ENCODE data around the gene LRRN4CL. TPM values are rescaled to one million over a fixed set of nuclear protein-coding genes. Genes with fewer than 3 reads are reported as not detected.
"Not testable (repeated sequence)": the region's sequence is repeated elsewhere in the genome, so short reads cannot be mapped to it uniquely, and the experiment has no call there.

LRRN4CL gene
- 0.40 TPM in 1 of 2 replicates, not detected in the other for total RNA-seq (ENCODE audit: low replicate concordance)

DNA sequence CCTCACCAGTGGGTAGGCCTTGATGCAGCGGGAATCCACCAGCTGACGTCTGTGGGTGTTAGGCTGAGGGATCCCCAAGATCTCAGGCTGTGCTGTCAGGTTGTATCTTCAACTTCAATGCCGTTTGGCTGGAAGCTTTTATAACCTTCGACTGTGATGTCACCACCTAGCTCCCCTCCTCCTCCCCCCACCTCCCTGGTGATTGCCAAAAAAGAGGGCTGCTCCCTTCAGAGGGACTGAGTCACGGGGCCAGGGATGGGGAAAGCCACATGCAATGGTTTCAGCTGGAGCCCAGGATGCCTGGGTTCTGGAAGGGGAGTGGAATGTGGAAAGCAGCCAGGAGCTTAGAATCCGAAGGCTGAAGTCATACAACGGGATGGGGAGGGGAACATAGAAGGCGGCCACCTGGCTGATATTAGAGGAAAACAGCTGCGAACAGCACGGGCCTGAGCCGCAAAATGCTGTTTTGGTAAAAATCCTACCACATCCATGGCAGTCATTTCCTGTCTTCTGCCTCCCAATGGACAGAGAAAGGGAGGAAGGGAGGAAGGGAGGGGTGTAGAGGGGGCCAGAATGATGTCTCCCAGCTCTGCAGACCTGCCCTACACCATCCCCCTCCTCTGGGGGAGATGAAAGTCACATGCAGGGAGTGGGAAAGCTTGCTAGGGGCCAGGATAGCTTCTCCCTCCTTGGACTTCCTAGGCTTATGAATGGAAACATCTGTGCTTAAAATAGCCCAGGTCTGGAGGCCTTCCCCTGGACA lies at the start of gene LRRN4CL:
LRRN4CL (minus strand) TSS at position 110 of the 763 bp plus-strand sequence. CDS start 1,022 bp downstream, outside the sequence.
- H3K9me3 Mint-ChIP-seq: no peaks in the 10 kb centered on the region
- H3K27ac ChIP-seq: peak within 1 kb of the TSS; percentile 13
- no peaks in the 10 kb centered on the region for H3K9me3 ChIP-seq (ENCODE audit: low read depth)
- no peak for DNase-seq (ENCODE audit: low spot score)
- no peak within 1 kb of the TSS for H3K4me2 ChIP-seq
- H3K4me3 Mint-ChIP-seq: peak within 1 kb of the TSS; percentile 53
- H3K36me3 ChIP-seq: no peaks in the 10 kb centered on the region
- no peaks in the 10 kb centered on the region for H4K20me1 ChIP-seq (ENCODE audit: low read depth)
- H3K4me1 Mint-ChIP-seq: peaks cover 6% of the 10 kb centered on the region
- TF ChIP-seq EZH2 (IDR thresholded peaks at IDR 0.05): no peak
- TF ChIP-seq EZH2phosphoT487 (IDR thresholded peaks at IDR 0.05): no peak
- TF ChIP-seq, protein P1, sequence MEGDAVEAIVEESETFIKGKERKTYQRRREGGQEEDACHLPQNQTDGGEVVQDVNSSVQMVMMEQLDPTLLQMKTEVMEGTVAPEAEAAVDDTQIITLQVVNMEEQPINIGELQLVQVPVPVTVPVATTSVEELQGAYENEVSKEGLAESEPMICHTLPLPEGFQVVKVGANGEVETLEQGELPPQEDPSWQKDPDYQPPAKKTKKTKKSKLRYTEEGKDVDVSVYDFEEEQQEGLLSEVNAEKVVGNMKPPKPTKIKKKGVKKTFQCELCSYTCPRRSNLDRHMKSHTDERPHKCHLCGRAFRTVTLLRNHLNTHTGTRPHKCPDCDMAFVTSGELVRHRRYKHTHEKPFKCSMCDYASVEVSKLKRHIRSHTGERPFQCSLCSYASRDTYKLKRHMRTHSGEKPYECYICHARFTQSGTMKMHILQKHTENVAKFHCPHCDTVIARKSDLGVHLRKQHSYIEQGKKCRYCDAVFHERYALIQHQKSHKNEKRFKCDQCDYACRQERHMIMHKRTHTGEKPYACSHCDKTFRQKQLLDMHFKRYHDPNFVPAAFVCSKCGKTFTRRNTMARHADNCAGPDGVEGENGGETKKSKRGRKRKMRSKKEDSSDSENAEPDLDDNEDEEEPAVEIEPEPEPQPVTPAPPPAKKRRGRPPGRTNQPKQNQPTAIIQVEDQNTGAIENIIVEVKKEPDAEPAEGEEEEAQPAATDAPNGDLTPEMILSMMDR (IDR thresholded peaks at IDR 0.05): no peak
- no peaks in the 10 kb centered on the region for H3K79me2 ChIP-seq (ENCODE audit: low read depth)
- H3K36me3 Mint-ChIP-seq: peaks cover 8% of the 10 kb centered on the region
- no peaks in the 10 kb centered on the region for H3K27me3 ChIP-seq
- no peak within 1 kb of the TSS for H3K4me3 ChIP-seq
- no peak within 1 kb of the TSS for H3K9ac ChIP-seq
- H3K27me3 Mint-ChIP-seq (ENCODE audit: insufficient read depth, low read depth): peaks cover 2% of the 10 kb centered on the region
- H3F3A ChIP-seq (ENCODE audit: low read depth): peaks cover 7% of the 10 kb centered on the region
- H2AFZ ChIP-seq (replicated peaks): no peak within 1 kb of the TSS
- no peak within 1 kb of the TSS for H3K27ac Mint-ChIP-seq
- no peaks in the 10 kb centered on the region for H3K4me1 ChIP-seq

DNA sequence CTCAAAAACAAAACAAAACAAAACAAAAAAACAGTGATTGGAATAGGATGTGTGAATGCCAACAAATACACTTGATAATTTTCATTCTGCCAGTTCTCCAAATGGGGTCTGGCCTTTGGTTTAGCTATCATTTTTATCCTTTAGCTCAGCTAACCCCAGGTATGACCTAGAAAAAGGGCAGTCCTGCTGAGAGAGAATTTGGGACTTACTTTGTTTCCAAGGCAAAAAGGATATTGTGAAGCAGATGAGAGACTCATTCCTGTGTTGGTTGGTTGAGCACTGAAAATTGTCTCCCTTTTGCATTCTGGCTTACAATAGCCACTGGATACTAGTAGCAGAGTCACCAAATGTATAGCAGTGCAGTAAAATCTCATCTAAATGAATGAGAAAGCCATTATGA lies 47.9 kb upstream of the LRRN4CL start:
- H3K4me1 ChIP-seq: no peaks in the 10 kb centered on the region
- Mint-ChIP-seq H3K27ac (no peak overlapping the region), H3K36me3 (peaks cover 19% of the 10 kb centered on the region), H3K9me3 (no peaks in the 10 kb centered on the region), H3K27me3 (ENCODE audit: insufficient read depth, low read depth) (peaks cover 2% of the 10 kb centered on the region), H3K4me1 (no peaks in the 10 kb centered on the region), H3K4me3 (no peak overlapping the region)
- no peak overlapping the region for H3K4me2 ChIP-seq
- peaks cover 11% of the 10 kb centered on the region for H3K79me2 ChIP-seq (ENCODE audit: low read depth)
- H3F3A ChIP-seq (ENCODE audit: low read depth): peaks cover 14% of the 10 kb centered on the region
- no peak overlapping the region for H3K4me3 ChIP-seq
- H4K20me1 ChIP-seq (ENCODE audit: low read depth): no peaks in the 10 kb centered on the region
- H3K9ac ChIP-seq: no peak overlapping the region
- peaks cover 13% of the 10 kb centered on the region for H3K36me3 ChIP-seq
- TF ChIP-seq EZH2 (IDR thresholded peaks at IDR 0.05): no peak
- TF ChIP-seq, protein P1 (IDR thresholded peaks at IDR 0.05): no peak
- TF ChIP-seq EZH2phosphoT487 (IDR thresholded peaks at IDR 0.05): no peak
- no peaks in the 10 kb centered on the region for H3K9me3 ChIP-seq (ENCODE audit: low read depth)
- no peak for DNase-seq (ENCODE audit: low spot score)
- H3K27me3 ChIP-seq: no peaks in the 10 kb centered on the region
- H3K27ac ChIP-seq: no peak overlapping the region
- no peak overlapping the region for H2AFZ ChIP-seq (replicated peaks)

DNA sequence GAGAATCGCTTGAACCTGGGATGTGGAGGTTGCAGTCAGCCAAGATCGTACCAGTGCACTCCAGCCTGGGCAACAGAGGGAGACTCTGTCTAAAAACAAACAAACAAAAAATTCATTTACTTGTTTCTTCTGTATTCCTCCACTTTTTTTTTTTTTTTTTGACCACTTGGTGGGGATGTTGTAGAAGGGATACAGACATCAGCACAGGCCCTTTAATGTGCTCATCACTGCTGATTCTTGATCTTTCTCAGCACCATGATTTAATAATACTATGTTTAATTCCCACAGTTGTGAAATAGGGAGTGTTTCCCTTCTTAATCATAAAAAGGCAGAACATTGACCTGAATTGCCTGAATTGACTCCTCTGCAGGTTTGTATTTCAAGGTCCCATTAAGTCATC lies 43.5 kb upstream of the LRRN4CL start:
- no peaks in the 10 kb centered on the region for H3K9me3 Mint-ChIP-seq
- Histone ChIP-seq H3K4me3 (no peak overlapping the region), H3K79me2 (ENCODE audit: low read depth) (peaks cover 49% of the 10 kb centered on the region), H3K9me3 (ENCODE audit: low read depth) (no peaks in the 10 kb centered on the region), H2AFZ (replicated peaks) (no peak overlapping the region), H3F3A (ENCODE audit: low read depth) (peaks cover 12% of the 10 kb centered on the region), H3K27me3 (no peaks in the 10 kb centered on the region), H3K9ac (no peak overlapping the region), H4K20me1 (ENCODE audit: low read depth) (peaks cover 5% of the 10 kb centered on the region), H3K4me1 (peaks cover 7% of the 10 kb centered on the region), H3K4me2 (no peak overlapping the region), H3K27ac (no peak overlapping the region), H3K36me3 (peaks cover 7% of the 10 kb centered on the region)
- no peak for TF ChIP-seq EZH2 (IDR thresholded peaks at IDR 0.05)
- TF ChIP-seq EZH2phosphoT487 (IDR thresholded peaks at IDR 0.05): no peak
- TF ChIP-seq, protein P1 (IDR thresholded peaks at IDR 0.05): peak; percentile 27
- no peak overlapping the region for H3K27ac Mint-ChIP-seq
- no peak overlapping the region for H3K4me3 Mint-ChIP-seq
- H3K36me3 Mint-ChIP-seq: peaks cover 10% of the 10 kb centered on the region
- peaks cover 5% of the 10 kb centered on the region for H3K27me3 Mint-ChIP-seq (ENCODE audit: insufficient read depth, low read depth)
- peaks cover 16% of the 10 kb centered on the region for H3K4me1 Mint-ChIP-seq
- no peak for DNase-seq (ENCODE audit: low spot score)

DNA sequence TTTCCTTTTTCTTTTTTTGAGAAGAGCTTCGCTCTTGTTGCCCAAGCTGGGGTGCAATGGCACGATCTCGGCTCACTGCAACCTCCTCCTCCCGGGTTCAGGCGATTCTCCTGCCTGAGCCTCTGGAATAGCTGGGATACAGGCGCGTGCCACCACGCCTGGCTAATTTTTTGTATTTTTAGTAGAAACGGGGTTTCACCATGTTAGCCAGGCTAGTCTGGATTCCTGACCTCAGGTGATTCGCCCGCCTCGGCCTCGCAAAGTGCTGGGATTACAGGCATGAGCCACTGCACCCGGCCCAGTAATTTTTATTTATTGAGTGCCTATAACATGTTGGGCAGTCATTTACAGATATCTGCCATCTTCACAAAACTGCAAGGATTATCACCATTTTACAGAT lies 40.7 kb upstream of the LRRN4CL start:
- H3K4me1 Mint-ChIP-seq: peaks cover 27% of the 10 kb centered on the region
- peak overlapping the region; percentile 78 for H3K4me3 Mint-ChIP-seq
- H3K36me3 Mint-ChIP-seq: peaks cover 12% of the 10 kb centered on the region
- peak overlapping the region; percentile 79 for H3K4me3 ChIP-seq
- peaks cover 11% of the 10 kb centered on the region for H3K27me3 Mint-ChIP-seq (ENCODE audit: insufficient read depth, low read depth)
- peak overlapping the region; percentile 86 for H3K4me2 ChIP-seq
- not testable (repeated sequence) for H2AFZ ChIP-seq (replicated peaks); DNase-seq (ENCODE audit: low spot score); H3K9me3 Mint-ChIP-seq; H3K27me3 ChIP-seq; H3K36me3 ChIP-seq; H3K27ac ChIP-seq; H3K9me3 ChIP-seq (ENCODE audit: low read depth)
- H3K4me1 ChIP-seq: peaks cover 10% of the 10 kb centered on the region
- H3K9ac ChIP-seq: peak overlapping the region; percentile 87
- H4K20me1 ChIP-seq (ENCODE audit: low read depth): peaks cover 22% of the 10 kb centered on the region
- H3K27ac Mint-ChIP-seq: peak overlapping the region; percentile 42
- peaks cover 68% of the 10 kb centered on the region for H3K79me2 ChIP-seq (ENCODE audit: low read depth)
- peaks cover 37% of the 10 kb centered on the region for H3F3A ChIP-seq (ENCODE audit: low read depth)

Measured in neural progenitor cell (in vitro differentiated cells).